Measurements from ENCODE around the gene ALG12. TPM values are rescaled to one million over a fixed set of nuclear protein-coding genes. Genes with fewer than 3 reads are reported as not detected.
A peak's percentile ranks its signal among the peaks of the same experiment; 100 is the strongest.

Gene ALG12
- total and polyA plus RNA-seq, 2 of the 13 experiments (the other 11 are each of a cell fraction or from before 2014, with no cell fraction given), result 7.8 to 15.8 TPM

DNA sequence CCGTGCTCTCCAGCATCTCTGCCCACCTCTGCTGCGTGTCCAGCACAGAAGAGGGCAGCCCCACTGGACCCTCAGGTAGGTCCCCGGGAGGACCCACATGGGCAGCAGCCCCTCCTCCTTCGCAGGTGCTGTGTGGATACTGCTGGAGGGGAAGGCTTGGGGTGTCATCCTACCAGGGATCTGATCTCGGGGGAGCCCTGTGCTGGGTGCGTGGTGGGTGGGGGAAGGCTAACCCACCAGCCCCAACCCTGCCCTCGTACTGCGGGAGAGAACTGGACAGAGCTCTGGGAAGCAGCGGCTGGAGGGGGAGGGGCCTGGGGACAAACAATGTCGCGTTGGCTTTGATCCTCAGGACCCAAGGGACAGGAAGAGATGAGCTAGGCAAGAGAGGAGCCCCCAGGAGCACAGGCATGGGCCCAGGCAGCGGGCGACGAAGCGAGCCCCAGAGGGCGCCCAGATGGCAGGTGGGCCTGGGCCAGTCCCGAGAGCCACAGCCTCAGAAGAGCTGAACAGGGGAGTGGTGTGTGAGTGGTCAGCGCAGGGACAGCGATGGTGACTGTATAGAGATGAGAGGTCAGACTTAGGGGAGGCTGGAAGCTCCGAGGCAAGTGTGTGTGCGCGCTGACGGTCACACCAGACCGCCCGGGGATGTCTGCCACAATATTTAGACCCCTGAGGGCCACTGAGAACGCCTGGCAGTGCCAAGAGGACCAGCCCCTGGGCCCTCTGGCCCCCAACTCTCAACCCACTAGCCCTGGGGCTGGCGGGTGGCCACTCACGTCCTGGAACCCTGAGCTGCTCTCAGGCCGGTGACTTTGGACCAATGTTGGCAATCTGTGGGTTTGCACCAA lies 40.9 kb upstream of the ALG12 start (continued):
- TF ChIP-seq PRDM4 (CRISPR knock-in tag; IDR thresholded peaks at IDR 0.05; ENCODE audit: borderline replicate concordance) (no peak), KMT2A (CRISPR knock-in tag; IDR thresholded peaks at IDR 0.05) (0 out of 2 replicates have a peak, but pooled peaks have one; percentile 27), ZNF460 (CRISPR knock-in tag; IDR thresholded peaks at IDR 0.05; ENCODE audit: borderline replicate concordance) (no peak; the same call in 1 of the 2 replicates), RBFOX2 (IDR thresholded peaks at IDR 0.05; ENCODE audit: low read depth, low read length) (no peak), MED8 (CRISPR knock-in tag; IDR thresholded peaks at IDR 0.05; ENCODE audit: insufficient replicate concordance) (no peak), NR2F6 (IDR thresholded peaks at IDR 0.05) (peak; percentile 38), NR2F6 (CRISPR knock-in tag; IDR thresholded peaks at IDR 0.05) (peak; percentile 58; the same call in 1 of the 2 replicates), BORCS8-MEF2B (CRISPR knock-in tag; IDR thresholded peaks at IDR 0.05) (no peak), REXO4 (CRISPR knock-in tag; IDR thresholded peaks at IDR 0.05; ENCODE audit: borderline replicate concordance) (no peak), NFIC (IDR thresholded peaks at IDR 0.05; ENCODE audit: low read length) (no peak), FOXK1 (CRISPR knock-in tag; IDR thresholded peaks at IDR 0.05; ENCODE audit: borderline replicate concordance, low read depth) (no peak), NONO (IDR thresholded peaks at IDR 0.05) (no peak), NONO (CRISPR knock-in tag; conservative IDR thresholded peaks at IDR 0.05) (0 out of 2 replicates have a peak, but pooled peaks have one; percentile 21), ZNF674 (CRISPR knock-in tag; IDR thresholded peaks at IDR 0.05; ENCODE audit: low read depth) (no peak), KAT2B (IDR thresholded peaks at IDR 0.05; ENCODE audit: borderline replicate concordance, low read depth, low read length) (no peak), ZUFSP (CRISPR knock-in tag; IDR thresholded peaks at IDR 0.05; ENCODE audit: borderline replicate concordance) (no peak), ZNF781 (CRISPR knock-in tag; IDR thresholded peaks at IDR 0.05; ENCODE audit: borderline replicate concordance, not compliant biosample characterization) (no peak)
- TF ChIP-seq, protein P1, sequence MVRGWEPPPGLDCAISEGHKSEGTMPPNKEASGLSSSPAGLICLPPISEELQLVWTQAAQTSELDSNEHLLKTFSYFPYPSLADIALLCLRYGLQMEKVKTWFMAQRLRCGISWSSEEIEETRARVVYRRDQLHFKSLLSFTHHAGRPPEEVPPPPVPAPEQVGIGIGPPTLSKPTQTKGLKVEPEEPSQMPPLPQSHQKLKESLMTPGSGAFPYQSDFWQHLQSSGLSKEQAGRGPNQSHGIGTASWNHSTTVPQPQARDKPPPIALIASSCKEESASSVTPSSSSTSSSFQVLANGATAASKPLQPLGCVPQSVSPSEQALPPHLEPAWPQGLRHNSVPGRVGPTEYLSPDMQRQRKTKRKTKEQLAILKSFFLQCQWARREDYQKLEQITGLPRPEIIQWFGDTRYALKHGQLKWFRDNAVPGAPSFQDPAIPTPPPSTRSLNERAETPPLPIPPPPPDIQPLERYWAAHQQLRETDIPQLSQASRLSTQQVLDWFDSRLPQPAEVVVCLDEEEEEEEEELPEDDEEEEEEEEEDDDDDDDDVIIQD (CRISPR knock-in tag; IDR thresholded peaks at IDR 0.05; ENCODE audit: low read depth), result no peak
- TF ChIP-seq, protein P2, sequence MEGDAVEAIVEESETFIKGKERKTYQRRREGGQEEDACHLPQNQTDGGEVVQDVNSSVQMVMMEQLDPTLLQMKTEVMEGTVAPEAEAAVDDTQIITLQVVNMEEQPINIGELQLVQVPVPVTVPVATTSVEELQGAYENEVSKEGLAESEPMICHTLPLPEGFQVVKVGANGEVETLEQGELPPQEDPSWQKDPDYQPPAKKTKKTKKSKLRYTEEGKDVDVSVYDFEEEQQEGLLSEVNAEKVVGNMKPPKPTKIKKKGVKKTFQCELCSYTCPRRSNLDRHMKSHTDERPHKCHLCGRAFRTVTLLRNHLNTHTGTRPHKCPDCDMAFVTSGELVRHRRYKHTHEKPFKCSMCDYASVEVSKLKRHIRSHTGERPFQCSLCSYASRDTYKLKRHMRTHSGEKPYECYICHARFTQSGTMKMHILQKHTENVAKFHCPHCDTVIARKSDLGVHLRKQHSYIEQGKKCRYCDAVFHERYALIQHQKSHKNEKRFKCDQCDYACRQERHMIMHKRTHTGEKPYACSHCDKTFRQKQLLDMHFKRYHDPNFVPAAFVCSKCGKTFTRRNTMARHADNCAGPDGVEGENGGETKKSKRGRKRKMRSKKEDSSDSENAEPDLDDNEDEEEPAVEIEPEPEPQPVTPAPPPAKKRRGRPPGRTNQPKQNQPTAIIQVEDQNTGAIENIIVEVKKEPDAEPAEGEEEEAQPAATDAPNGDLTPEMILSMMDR (CRISPR knock-in tag; IDR thresholded peaks at IDR 0.05), result peak; percentile 36; the same call in 1 of the 2 replicates
- TF ChIP-seq, protein P3, sequence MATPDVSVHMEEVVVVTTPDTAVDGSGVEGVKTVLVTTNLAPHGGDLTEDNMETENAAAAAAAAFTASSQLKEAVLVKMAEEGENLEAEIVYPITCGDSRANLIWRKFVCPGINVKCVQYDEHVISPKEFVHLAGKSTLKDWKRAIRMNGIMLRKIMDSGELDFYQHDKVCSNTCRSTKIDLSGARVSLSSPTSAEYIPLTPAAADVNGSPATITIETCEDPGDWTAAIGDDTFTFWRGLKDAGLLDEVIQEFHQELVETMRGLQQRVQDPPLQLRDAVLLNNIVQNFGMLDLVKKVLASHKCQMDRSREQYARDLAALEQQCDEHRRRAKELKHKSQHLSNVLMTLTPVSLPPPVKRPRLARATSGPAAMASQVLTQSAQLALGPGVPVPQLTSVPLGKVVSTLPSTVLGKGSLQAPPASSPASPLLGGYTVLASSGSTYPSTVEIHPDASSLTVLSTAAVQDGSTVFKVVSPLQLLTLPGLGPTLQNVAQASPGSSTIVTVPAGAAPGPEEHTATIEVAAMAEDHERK (CRISPR knock-in tag; IDR thresholded peaks at IDR 0.05; ENCODE audit: low read depth), result no peak
